A549 (cell line): ENCODE data around the gene ASH1L.

Experiments
- POLR2AphosphoS2 ChIP-seq: conservative IDR thresholded peaks from 2 replicates; pipeline ENCODE4 v1.6.1; 2012; ENCODE audit warnings: low read length, improper control_type of control experiment, inconsistent platforms
- RAD21 ChIP-seq, 2 experiments: fragments of >200 bp in 1 of 2; sonication (Bioruptor Twin) in 1 of 2; formaldehyde crosslinking in 1 of 2; IDR thresholded peaks in 1 of 2; conservative IDR thresholded peaks in 1 of 2; 2 replicates in 1 of 2; 3 replicates in 1 of 2; pipeline ENCODE4 v1.6.1; 2012 to 2018; ENCODE audit warnings: inconsistent platforms in 1 of 2
- TFCP2L1 ChIP-seq: fragments of 250-450 bp; sonication (Bioruptor Pico); IDR thresholded peaks from 2 replicates; pipeline ENCODE4 v1.5.0; 2021; ENCODE audit warnings: mild to moderate bottlenecking
- ZC3H11A ChIP-seq: fragments of 450-650 bp; IDR thresholded peaks from 2 replicates; pipeline ENCODE4 v1.6.1; 2014; ENCODE audit warnings: antibody characterized with exemption, mild to moderate bottlenecking
- TF ChIP-seq, protein P1 (sequence below): fragments of >200 bp; sonication (Bioruptor Twin); formaldehyde crosslinking; IDR thresholded peaks from 3 replicates; pipeline ENCODE4 v1.5.1; 2016

DNA sequence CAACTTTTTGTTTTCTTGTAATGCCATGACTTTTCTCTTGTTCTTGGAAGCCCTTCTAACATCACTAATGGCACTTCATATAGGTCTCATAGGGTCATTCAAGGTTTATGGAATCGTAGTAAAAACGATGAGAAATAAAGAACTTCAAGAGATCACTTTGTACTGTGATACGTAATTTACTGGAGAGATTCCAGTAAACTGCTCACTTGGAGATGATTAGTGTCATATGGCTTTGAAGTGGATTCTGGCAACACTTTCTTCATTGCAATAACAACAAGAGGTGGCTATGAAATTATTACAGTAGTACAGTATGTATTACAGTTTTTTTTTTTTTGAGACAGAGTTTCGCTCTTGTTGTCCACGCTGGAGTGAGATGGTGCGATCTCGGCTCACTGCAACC is 138.5 kb downstream of the ASH1L start:
- TF ChIP-seq TFCP2L1 = no peak
- TF ChIP-seq, protein P1, sequence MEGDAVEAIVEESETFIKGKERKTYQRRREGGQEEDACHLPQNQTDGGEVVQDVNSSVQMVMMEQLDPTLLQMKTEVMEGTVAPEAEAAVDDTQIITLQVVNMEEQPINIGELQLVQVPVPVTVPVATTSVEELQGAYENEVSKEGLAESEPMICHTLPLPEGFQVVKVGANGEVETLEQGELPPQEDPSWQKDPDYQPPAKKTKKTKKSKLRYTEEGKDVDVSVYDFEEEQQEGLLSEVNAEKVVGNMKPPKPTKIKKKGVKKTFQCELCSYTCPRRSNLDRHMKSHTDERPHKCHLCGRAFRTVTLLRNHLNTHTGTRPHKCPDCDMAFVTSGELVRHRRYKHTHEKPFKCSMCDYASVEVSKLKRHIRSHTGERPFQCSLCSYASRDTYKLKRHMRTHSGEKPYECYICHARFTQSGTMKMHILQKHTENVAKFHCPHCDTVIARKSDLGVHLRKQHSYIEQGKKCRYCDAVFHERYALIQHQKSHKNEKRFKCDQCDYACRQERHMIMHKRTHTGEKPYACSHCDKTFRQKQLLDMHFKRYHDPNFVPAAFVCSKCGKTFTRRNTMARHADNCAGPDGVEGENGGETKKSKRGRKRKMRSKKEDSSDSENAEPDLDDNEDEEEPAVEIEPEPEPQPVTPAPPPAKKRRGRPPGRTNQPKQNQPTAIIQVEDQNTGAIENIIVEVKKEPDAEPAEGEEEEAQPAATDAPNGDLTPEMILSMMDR = no peak
- no peak for TF ChIP-seq RAD21 (conservative IDR thresholded peaks at IDR 0.05 in 1 of 2, IDR thresholded peaks at IDR 0.05 in 1 of 2)
- TF ChIP-seq POLR2AphosphoS2 = no peak
- no peak for TF ChIP-seq ZC3H11A
